Trophoblast cell (in vitro differentiated cells and primary cell): ENCODE results near the gene CD163L1.
"Not testable (repeated sequence)": the region's sequence is repeated elsewhere in the genome, so short reads cannot be mapped to it uniquely, and the experiment has no call there.

Experiments used
- DNase-seq, 2 donors: peaks; one replicate each; pipeline ENCODE4 v3.0.0-alpha.2; 2016
- H2AFZ ChIP-seq: 2 replicates; pipeline ENCODE4 v1.6.1; 2013; ENCODE audit warnings: low read length, moderate library complexity, mild to moderate bottlenecking; ENCODE audit not compliant: insufficient read depth, poor library complexity
- H2AK5ac ChIP-seq: 2 replicates; pipeline ENCODE4 v1.6.1; 2013; ENCODE audit warnings: mild to moderate bottlenecking, low read length
- H2BK120ac ChIP-seq: 2 replicates; pipeline ENCODE4 v1.6.1; 2013; ENCODE audit warnings: low read length, mild to moderate bottlenecking, moderate library complexity; ENCODE audit not compliant: insufficient read depth, poor library complexity
- H2BK12ac ChIP-seq: 2 replicates; pipeline ENCODE4 v1.6.1; 2013; ENCODE audit warnings: mild to moderate bottlenecking, low read length, moderate library complexity
- H2BK5ac ChIP-seq: 2 replicates; pipeline ENCODE4 v1.6.1; 2013; ENCODE audit warnings: low read length, low read depth, moderate library complexity, mild to moderate bottlenecking; ENCODE audit not compliant: poor library complexity
- H3K14ac ChIP-seq: 2 replicates; pipeline ENCODE4 v1.6.1; 2013; ENCODE audit warnings: mild to moderate bottlenecking, low read length
- H3K18ac ChIP-seq: 2 replicates; pipeline ENCODE4 v1.6.1; 2013; ENCODE audit warnings: mild to moderate bottlenecking, low read length
- H3K23ac ChIP-seq: 2 replicates; pipeline ENCODE4 v1.6.1; 2013; ENCODE audit warnings: low read length
- H3K27ac ChIP-seq: 2 replicates; pipeline ENCODE4 v1.5.1; 2013; ENCODE audit warnings: low read depth, mild to moderate bottlenecking, inconsistent platforms, low read length, moderate library complexity
- H3K27me3 ChIP-seq: 2 replicates; pipeline ENCODE4 v1.6.1; 2013; ENCODE audit warnings: inconsistent platforms, mild to moderate bottlenecking, low read length, moderate library complexity; ENCODE audit not compliant: insufficient read depth
- H3K36me3 ChIP-seq, 2 experiments: 1 replicate in 1 of 2; 2 replicates in 1 of 2; pipeline ENCODE4 v1.6.1; 2013; ENCODE audit warnings: low read length in 2 of 2, mild to moderate bottlenecking in 2 of 2, moderate library complexity in 1 of 2; ENCODE audit not compliant: insufficient read depth in 2 of 2, control insufficient read depth in 1 of 2
- H3K4ac ChIP-seq: 2 replicates; pipeline ENCODE4 v1.6.1; 2013; ENCODE audit warnings: low read depth, mild to moderate bottlenecking, low read length, moderate library complexity
- H3K4me1 ChIP-seq, 2 experiments: 1 replicate in 1 of 2; 2 replicates in 1 of 2; pipeline ENCODE4 v1.6.1; 2013; ENCODE audit warnings: low read length in 2 of 2, mild to moderate bottlenecking in 2 of 2, moderate library complexity in 1 of 2; ENCODE audit not compliant: insufficient read depth in 2 of 2, control insufficient read depth in 1 of 2
- H3K4me2 ChIP-seq: 2 replicates; pipeline ENCODE4 v1.6.1; 2013; ENCODE audit warnings: inconsistent platforms, mild to moderate bottlenecking, low read length, moderate library complexity
- H3K4me3 ChIP-seq: 2 replicates; pipeline ENCODE4 v1.5.1; 2013; ENCODE audit warnings: mild to moderate bottlenecking, low read depth, low read length, inconsistent platforms
- H3K79me1 ChIP-seq: one replicate; pipeline ENCODE4 v1.6.1; 2013; ENCODE audit warnings: low read length
- H3K79me2 ChIP-seq: 2 replicates; pipeline ENCODE4 v1.6.1; 2013; ENCODE audit warnings: low read length, mild to moderate bottlenecking; ENCODE audit not compliant: control insufficient read depth, insufficient read depth, poor library complexity
- H3K9ac ChIP-seq: 2 replicates; pipeline ENCODE4 v1.6.1; 2013; ENCODE audit warnings: mild to moderate bottlenecking, low read length
- H3K9me3 ChIP-seq: 2 replicates; pipeline ENCODE4 v1.6.1; 2013; ENCODE audit warnings: low read depth, mild to moderate bottlenecking, control low read depth, inconsistent platforms, low read length; ENCODE audit not compliant: insufficient read depth
- H4K12ac ChIP-seq: 2 replicates; pipeline ENCODE4 v1.6.1; 2013; ENCODE audit warnings: low read depth, mild to moderate bottlenecking, low read length, moderate library complexity
- H4K8ac ChIP-seq: 2 replicates; pipeline ENCODE4 v1.6.1; 2013; ENCODE audit warnings: low read depth, mild to moderate bottlenecking, low read length, moderate library complexity
- H4K91ac ChIP-seq: one replicate; pipeline ENCODE4 v1.6.1; 2013; ENCODE audit warnings: low read depth, mild to moderate bottlenecking, low read length, moderate library complexity
- WGBS: extraction: QIAGEN DNeasy Blood & Tissue Kit; methylation state at CpG from one replicate; pipeline ENCODE4 v1.1.7; 2013; ENCODE audit warnings: missing lambda C conversion rate; ENCODE audit not compliant: insufficient read length, insufficient coverage; ENCODE audit errors: extremely low coverage; 5-methylcytosine and 5-hydroxymethylcytosine counted together

CD163L1 gene

DNA sequence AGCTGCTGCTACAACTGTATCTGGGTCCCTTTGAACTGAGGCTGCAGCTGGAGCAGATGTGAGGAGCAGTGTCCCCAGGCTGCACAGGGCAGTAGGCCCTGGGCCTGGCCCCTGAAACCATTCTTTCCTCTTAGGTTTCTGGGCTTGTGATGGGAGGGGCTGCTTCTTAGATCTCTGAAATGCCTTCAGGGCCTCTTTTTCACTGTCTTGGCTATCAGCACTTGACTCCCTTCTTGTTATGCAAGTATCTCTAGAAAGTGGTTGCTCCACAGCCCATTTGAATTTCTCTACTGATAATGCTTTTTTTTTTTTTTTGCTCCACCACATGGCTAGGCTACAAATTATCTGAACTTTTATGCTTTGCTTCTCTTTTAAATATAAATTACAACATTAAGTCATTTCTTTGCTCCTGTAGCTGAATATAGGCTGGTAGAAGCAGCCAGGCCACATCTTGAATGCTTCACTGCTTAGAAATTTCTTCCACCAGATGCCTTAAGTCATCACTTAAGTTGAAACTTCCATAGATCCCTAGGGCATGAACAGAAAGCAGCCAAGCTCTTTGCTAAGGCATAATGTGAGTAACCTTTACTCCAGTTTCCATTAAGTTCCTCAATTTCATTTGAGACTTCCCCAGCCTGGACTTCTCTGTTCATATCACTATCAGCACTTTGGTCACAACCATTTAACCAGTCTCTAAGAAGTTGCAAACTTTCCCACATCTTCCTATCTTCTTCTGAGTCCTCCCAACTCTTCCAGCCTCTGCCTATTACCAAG, 98.9 kb downstream of the CD163L1 start:
- Histone ChIP-seq H3K18ac (no peak overlapping the region), H3K14ac (no peak overlapping the region), H3K27ac (no peak overlapping the region), H2BK120ac (no peak overlapping the region), H3K9ac (no peak overlapping the region), H4K12ac (no peak overlapping the region), H3K36me3 (no peaks in the 10 kb centered on the region), H2BK5ac (no peak overlapping the region), H3K27me3 (no peaks in the 10 kb centered on the region), H3K23ac (no peak overlapping the region), H3K79me2 (no peaks in the 10 kb centered on the region), H3K4me2 (no peak overlapping the region), H2AFZ (no peak overlapping the region), H4K8ac (no peak overlapping the region), H3K4me3 (no peak overlapping the region), H4K91ac (no peak overlapping the region), H3K79me1 (no peaks in the 10 kb centered on the region), H2AK5ac (no peak overlapping the region), H3K9me3 (peaks cover 12% of the 10 kb centered on the region), H3K4me1 (no peaks in the 10 kb centered on the region), H3K4ac (no peak overlapping the region), H2BK12ac (no peak overlapping the region)
- DNase-seq = no peak

DNA sequence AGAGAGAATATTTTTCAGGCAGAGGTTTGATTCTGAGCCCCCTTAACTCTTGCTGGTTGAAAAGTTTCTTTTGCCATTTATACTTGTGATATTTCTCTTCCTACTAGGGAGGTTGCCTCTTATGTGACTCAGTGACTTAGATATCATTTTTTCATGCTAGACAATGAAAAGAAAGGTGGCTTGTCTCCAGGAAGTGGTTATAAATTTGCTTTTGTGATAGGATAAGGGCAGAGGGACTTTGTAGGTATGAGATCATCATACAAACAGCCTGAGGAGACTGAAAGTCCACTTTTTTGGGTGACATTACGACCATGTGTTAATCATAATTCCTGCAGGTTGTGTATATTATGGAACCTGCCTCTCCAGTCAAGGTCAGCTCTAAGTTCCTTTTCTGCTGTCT, 104.3 kb downstream of the CD163L1 start:
- Histone ChIP-seq H2BK120ac (no peak overlapping the region), H3K79me1 (no peaks in the 10 kb centered on the region), H3K27ac (no peak overlapping the region), H3K36me3 (no peaks in the 10 kb centered on the region), H3K27me3 (no peaks in the 10 kb centered on the region), H2BK12ac (no peak overlapping the region), H4K91ac (no peak overlapping the region), H2AFZ (no peak overlapping the region), H3K14ac (no peak overlapping the region), H3K23ac (no peak overlapping the region), H3K4me1 (no peaks in the 10 kb centered on the region), H3K9ac (no peak overlapping the region), H3K18ac (no peak overlapping the region), H3K4me2 (no peak overlapping the region), H4K12ac (no peak overlapping the region), H2BK5ac (no peak overlapping the region), H3K9me3 (peaks cover 9% of the 10 kb centered on the region), H3K4me3 (no peak overlapping the region), H3K4ac (no peak overlapping the region), H3K79me2 (no peaks in the 10 kb centered on the region), H2AK5ac (no peak overlapping the region), H4K8ac (no peak overlapping the region)
- no CpG with 5 or more reads among the region's 1 CpG for WGBS
- DNase-seq = no peak

DNA sequence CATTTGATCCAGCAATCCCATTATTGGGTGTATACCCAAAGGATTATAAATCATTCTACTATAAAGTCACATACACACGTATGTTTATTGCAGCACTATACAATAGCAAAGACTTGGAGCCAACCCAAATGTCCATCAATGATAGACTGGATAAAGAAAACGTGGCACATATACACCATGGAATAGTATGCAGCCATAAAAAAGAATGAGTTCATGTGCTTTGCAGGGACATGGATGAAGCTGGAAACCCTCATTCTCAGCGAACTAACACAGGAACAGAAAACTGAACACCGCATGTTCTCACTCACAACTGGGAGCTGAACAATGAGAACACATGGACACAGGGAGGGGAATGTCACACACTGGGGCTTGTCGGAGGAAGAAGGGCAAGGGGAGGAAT, 106.2 kb downstream of the CD163L1 start:
- no CpG with 5 or more reads among the region's 5 CpGs for WGBS

DNA sequence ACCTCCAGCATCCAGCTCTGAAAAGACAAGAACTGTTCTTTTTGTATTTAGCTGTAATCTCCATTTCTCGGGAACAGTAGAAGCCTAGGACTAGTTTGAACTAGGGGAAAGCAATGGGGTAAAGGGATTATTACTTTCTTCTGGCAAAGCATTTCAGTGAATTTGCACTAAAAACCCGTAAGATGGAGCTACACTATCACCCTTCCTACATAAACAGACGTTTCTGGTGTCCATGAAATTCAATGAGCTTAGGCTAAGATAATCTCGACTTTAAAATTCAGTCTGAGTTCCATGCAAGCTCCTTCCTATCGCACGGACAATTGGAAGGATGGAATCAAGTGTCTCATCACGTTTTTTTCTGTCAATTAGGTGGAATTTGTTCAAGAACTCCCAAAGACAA, 116.0 kb downstream of the CD163L1 start:
- WGBS = no CpG with 5 or more reads among the region's 7 CpGs
- Histone ChIP-seq H3K27me3 (no peaks in the 10 kb centered on the region), H3K23ac (no peak overlapping the region)

More for the DNA sequence above, 106.2 kb downstream of the CD163L1 start:
- H3K27ac ChIP-seq, H2AK5ac ChIP-seq, H2BK5ac ChIP-seq, H2AFZ ChIP-seq, H2BK12ac ChIP-seq, DNase-seq, H3K36me3 ChIP-seq, H3K27me3 ChIP-seq, H3K9ac ChIP-seq, H4K8ac ChIP-seq, H3K9me3 ChIP-seq, H3K4me2 ChIP-seq, H4K12ac ChIP-seq, H3K4me3 ChIP-seq, H2BK120ac ChIP-seq, H3K14ac ChIP-seq, H3K79me2 ChIP-seq, H3K79me1 ChIP-seq, H3K18ac ChIP-seq, H3K4ac ChIP-seq, H3K4me1 ChIP-seq, H4K91ac ChIP-seq, H3K23ac ChIP-seq: not testable (repeated sequence)

More for the DNA sequence above, 116.0 kb downstream of the CD163L1 start:
- H3K4me1 ChIP-seq = no peaks in the 10 kb centered on the region
- H3K79me2 ChIP-seq = no peaks in the 10 kb centered on the region
- no peak overlapping the region for H3K4me3 ChIP-seq
- H2AK5ac ChIP-seq = no peak overlapping the region
- H3K9me3 ChIP-seq = peaks cover 4% of the 10 kb centered on the region
- H3K4ac ChIP-seq = no peak overlapping the region
- no peak overlapping the region for H3K4me2 ChIP-seq
- no peaks in the 10 kb centered on the region for H3K36me3 ChIP-seq
- H3K14ac ChIP-seq = no peak overlapping the region
- no peak overlapping the region for H4K91ac ChIP-seq
- no peak overlapping the region for H2AFZ ChIP-seq
- no peak overlapping the region for H3K27ac ChIP-seq
- H3K9ac ChIP-seq = no peak overlapping the region
- no peak for DNase-seq
- no peaks in the 10 kb centered on the region for H3K79me1 ChIP-seq
- H3K18ac ChIP-seq = no peak overlapping the region
- H2BK5ac ChIP-seq = no peak overlapping the region
- H4K12ac ChIP-seq = no peak overlapping the region
- H2BK120ac ChIP-seq = no peak overlapping the region
- H2BK12ac ChIP-seq = no peak overlapping the region
- H4K8ac ChIP-seq = no peak overlapping the region
